ENCODE data around the gene C14orf180.
"Not testable (repeated sequence)": the region's sequence is repeated elsewhere in the genome, so short reads cannot be mapped to it uniquely, and the experiment has no call there.

The C14orf180 gene

DNA sequence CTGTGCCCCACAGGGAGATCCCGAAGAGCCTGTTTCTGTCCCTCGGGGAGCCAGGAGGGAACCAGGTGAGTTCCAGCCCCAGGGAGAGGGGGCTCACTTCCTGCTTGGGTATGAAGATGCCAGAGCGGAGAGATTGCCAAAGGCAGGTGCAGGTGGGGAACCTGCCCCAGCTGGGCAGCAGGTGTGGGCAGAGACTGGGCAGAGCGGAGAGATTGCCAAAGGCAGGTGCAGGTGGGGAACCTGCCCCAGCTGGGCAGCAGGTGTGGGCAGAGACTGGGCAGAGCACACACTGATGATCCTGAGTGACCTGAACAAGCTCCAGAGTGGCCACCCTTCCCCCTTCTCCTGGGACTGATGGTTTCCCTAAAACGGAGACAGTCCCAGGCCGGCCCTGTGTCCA is 375 bp downstream of the C14orf180 start:
- DNase-seq = not testable (repeated sequence)

- DNase-seq = no peak
Measured at GRCh38 chr14:104580961-104581360, 1.4 kb downstream of the C14orf180 start.

- DNase-seq = no peak
Measured at GRCh38 chr14:104581521-104581920, 2.0 kb downstream of the C14orf180 start.

DNA sequence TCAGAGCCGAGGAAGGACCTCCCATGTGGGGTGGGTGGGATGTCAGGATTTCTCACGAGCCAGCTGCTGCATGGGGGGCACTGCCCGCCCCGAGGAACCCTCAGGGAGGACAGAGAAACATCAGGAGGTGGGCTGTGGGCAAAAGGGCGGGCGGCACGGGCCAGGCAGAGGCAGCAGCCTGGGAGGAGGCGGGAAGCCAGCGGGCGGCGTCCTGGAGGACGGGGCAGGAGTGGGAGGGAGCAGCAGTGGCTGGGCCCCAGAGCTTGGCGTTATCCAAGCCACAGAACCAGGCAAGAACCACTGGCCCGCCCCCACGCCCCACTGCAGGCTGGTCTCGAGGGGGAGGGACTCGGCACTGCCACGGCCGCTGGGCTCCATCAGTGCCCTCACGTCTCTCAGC is 2.4 kb downstream of the C14orf180 start:
- no peak for DNase-seq

DNA sequence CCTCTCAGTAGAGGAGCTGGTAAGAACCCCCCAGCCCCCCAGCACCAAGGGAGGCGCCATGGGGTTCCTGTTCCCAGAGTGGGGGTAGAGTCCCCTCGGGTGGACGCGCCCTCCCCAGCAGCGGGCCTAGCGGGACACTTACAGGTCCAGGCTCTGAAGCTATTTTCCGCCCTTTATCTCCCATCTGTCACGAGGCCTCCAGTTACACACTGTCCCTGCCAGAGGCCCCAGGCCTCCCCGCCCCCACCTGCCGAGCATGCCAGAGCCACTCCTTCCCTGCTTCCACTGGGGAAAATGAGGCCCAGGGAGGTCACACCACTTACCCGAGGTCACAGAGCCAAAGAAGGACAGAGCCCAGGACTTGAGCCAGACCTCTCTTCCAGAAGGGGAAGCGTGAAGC is 3.1 kb downstream of the C14orf180 start:
- DNase-seq = no peak

GRCh38 chr14:104583424-104584306 is 4.1 kb downstream of the C14orf180 start:
- no peak for DNase-seq

DNA sequence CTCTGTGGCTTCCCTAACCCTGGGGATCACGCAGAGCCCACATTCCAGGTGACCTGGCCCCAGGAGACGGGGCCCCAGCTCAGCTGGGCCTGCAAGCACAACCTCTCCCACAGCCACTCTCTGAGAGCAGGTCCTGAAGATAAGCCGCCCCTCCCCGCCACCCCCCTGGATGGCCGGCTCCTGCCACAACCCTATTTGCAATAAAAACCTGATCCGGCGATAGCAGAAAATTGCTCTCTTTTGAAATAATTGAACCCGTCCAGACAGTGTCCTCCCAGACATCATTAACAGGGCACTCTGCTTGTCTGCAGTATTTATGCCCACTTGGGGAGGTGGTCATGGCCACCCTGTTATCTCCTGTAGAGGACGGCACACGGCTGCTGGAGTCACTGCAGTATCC is 5.0 kb downstream of the C14orf180 start:
- DNase-seq = no peak

DNA sequence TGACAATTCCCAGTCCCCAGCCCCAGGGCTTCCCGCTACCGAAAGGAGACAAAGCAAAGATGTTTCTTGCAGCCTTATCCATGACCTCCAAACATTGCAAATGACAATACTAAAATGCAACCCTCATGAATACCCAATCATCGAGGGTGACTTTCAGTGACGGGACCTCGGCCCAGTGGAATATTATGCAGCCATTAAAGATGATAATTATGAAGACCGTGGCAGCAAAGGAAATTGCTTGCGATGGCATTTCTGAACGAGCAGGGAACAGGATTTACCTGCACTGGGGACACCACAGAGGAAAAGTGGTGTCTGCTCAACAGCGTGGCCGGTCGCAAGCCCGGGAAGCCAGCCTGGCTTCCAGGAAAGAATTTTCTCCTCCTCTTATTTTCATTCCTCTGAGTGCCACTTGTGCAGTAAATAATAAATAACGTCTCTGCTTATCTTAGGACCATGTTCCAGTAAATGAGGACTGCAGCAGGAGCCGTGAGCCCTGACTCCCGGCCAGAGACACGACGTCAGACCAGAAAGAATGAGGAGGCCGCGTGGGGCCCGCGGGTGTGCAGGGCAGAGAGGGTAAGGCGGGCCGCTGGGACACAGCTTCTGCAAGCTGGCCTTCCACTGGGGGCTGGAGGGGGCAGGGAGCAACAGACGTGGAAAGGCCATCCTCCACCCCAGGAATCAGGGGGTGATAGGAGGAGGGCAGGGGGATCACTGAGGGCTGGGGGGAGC is 6.6 kb downstream of the C14orf180 start:
- DNase-seq = no peak

GRCh38 chr14:104586832-104587620 is 7.5 kb downstream of the C14orf180 start:
- no peak for DNase-seq

DNA sequence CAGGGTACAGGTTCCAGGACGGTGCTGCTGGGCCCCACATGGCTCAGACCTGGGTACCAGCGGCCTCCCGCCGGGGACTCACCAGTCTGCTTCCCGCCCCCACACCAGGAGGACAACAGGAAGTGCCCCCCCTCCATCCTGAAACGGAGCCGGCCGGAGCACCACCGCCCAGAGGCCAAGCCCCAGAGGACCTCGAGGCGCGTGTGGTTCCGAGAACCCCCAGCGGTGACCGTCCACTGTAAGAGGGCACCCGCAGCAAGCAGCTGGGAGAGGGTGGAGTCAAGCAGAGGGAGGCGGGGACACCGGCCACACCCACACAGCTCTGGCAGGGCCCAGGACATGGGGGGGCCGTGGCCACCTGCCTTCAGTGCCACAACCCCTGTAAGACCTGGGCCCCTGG is 8.1 kb downstream of the C14orf180 start:
- DNase-seq = no peak

DNA sequence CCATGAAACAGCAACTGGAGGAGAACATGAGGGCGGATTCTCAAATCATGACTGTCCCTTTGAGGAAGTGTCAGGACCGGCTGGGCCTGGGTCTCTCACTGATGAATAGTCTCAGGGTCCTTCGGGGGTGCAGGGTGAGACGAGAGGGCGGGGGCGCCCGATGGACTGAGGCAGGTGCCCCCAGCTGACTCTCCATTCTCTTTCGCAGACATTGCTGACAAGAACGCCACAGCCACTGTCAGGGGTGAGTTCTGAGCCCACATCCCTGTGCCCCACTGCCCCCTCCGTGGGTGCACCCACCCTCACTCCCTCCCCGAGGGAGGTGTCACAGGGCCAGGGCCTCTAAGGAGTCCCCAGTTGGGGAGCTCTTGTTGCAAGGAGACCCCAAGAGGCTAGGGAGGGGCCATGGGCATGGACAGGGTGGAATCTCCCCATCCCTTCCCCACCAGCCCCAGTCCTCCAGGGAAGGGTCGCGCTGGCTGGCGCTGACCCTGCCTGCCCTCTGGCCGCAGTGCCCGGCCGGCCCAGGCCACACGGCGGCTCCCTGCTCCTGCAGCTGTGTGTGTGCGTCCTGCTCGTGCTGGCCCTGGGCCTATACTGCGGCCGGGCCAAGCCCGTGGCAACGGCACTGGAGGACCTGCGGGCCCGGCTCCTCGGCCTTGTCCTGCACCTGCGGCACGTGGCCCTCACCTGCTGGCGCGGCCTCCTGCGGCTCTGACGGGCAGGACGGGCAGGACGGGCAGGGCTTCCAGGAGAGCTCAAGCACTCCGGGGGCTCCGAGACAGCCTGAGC is 8.7 kb downstream of the C14orf180 start:
- DNase-seq = no peak

DNA sequence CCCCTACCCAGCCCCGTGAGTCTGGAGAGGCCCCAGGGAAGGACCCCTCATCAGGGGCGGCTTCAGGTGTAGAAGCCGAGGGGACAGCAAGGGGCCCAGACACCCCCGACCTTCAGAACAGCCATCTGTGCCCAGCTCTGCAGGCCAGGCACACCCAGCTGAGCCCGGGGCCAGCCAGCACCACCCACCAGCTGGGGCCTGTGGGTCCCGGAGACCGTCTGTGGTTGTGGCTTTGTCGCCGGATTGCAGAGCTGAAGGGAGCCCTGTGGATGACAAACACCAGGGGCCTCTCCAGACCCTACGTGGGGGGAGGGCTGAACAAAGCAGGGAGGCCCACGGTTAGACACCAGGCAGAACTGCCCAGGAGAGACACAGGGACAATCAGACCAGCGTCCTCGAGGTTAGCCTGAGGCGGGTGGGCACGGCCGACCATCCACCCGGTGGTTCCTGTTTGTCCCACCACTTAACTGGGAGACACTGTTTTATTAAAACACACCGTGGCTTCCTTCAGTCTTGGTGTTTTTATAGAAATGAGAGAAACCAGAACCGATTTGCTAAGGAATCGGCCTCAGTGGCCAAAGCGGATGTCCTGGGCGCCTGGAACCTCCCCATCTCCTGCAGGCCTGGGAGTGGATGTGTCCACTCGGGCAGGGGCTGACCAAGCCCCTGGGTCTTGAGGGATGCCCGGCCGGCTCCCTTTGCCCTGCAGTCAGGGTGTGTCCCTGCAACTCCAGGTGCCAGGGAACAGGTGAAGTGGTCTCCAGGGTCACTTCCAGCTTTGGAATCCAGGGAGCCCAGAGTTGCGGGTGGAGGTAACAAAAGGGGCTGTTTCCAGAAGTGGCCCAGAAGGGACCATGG is 10.0 kb downstream of the C14orf180 start:
- DNase-seq = no peak

- DNase-seq = no peak
Measured at GRCh38 chr14:104590240-104590965, 10.8 kb downstream of the C14orf180 start.

GRCh38 chr14:104591031-104591430 is 11.5 kb downstream of the C14orf180 start:
- no peak for DNase-seq

DNA sequence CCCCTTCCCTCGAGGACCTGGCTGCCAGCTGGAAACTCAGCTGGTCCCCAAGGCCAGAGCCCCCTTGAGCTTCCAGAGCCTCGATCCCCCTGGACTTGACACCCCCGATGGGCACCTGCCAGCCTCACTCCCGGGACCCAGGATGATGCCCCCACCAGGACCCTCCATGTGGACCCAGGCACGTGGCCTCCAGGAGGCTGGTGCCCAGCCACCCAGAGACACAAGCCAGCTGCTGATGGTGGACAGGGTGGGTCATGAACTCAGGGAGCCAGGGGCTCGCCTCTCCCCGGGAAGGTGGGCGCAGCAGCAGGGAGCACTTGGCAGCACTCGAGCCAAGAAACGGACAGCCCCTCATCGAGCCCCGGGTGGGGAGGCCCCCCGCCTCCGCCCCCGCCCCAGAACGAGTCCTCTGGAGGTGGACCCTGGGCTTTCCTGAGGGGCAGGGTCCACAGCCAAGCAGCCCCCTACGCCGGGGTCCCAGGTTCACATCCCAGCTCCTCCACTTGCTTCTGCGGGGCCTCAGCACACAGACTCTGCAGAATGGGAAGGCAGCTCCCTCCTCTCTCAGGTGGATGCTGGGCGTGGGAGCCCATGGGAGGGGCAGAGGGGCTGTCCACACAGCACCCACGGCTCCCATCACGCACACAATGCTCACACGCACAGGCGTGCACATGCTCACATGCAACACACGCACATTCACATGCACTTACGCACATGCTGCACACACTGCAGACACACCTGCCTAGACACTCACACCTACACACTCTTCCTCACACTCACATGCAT is 12.1 kb downstream of the C14orf180 start:
- DNase-seq = no peak

DNA sequence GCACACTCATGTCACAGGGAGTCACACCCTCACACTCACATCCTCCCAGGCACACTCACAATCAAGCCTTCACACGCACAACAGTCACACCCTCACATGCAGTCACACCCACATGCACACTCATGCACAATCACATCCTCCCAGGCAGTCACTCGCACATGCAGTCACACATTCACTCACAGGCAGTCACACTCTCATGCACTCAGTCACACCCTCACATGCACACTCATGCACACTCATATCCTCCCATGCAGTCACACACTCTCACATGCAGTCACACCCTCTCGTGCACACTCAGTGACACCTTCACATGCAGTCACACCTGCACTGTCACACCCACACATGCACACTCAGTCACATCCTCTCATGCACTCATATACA is 12.7 kb downstream of the C14orf180 start:
- no peak for DNase-seq

DNA sequence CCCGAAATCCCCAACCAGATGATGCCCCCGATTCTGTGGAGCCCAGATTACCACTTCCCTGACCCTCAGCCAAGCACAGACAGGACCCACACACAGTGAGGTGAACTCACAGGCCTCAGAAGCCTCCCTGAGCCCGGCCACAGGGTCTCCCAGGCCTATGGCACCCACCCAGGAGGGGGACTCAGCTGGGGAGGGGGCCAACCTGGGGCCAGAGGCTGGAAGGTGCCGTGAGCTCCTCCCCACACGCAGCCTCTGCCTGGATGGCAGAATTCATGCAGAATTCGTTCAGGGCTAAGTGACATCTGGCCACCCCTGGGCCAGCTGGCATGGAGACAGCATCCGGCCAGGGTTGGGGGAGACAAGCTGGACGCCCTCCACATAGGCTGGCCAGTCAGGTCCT is 13.2 kb downstream of the C14orf180 start:
- no peak for DNase-seq

GRCh38 chr14:104593241-104593701 is 13.7 kb downstream of the C14orf180 start:
- no peak for DNase-seq

DNA sequence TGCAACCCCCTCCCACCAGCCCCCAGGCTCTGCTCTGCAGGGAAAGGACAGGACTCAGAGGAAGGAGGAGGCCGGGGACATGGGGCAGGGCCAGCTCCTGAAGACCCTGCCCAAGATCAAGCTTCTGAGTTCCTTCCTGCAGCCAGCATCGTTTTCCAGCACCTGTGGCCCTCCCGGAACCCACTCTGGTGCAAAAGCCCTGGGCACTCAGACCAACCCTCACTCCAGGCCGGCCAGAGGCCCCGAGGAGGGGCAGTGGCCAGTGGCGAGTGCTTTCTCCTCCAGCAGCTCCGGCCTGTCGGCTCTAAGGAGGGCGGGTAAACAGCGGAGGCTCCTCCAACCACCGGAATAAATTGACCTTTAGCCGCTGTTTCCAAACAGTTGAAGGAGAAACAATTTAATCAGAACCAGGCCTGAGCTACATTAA is 14.2 kb downstream of the C14orf180 start:
- no peak for DNase-seq

All from activated naive CD4-positive, alpha-beta T cell treated with anti-CD3 and anti-CD28 coated beads, Interleukin-2, amount 50 U/mL, for 16 hours (primary cell).